Measurements from ENCODE around the gene IQSEC1.

Gene IQSEC1

DNA sequence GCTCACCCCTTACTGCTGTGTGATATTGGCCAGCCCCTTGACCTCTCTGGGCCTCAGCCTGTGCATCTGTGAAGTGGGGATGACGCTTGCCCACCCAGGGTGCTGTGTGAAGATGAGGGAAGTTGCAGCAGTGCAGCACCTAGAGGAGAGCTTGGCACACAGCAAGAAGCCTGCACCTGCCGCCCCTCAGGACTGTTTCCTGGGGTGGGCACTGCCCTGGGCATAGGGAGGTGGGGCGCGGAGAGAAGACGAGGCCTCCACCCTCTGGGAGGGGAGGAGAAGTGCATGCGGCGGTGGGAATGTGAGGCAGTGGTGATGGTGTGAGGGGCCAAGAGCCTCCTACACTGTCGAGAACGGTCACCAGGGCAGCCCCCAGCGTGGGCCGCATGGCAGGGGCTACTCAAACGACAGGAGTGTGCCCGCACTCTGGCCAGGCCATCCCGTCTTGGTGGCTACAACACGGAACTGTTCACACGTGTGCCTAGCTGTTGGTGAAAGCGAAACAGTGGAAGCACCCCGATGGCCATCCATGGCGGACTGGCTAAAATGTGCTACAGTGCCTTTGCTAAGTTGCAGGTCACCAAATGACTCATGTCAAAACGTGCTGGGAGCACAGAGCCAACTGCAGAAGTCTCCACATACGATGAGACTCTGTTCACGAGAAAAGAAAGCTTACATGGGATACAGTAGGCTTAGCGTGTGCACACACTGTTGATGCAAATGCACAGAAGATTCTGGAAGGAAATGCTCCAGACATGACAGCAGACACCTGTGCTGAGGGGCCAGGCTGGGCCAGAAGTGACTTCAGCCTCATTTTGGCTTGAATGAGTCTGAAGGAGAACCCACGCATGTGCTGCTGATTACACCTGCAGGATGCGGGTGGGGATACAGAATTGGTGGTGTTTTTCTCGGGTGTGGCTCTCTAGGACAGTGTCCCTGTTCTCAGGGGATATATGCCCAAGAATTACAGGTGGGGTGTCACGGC, 40.4 kb upstream of the IQSEC1 start:
- Histone ChIP-seq H3K27me3 (ENCODE audit: control insufficient read depth, insufficient read depth, low read length) (no peaks in the 10 kb centered on the region), H3K36me3 (ENCODE audit: control insufficient read depth, insufficient read depth, low read length) (no peaks in the 10 kb centered on the region), H3K9ac (ENCODE audit: low read length) (no peak overlapping the region), H3K9me3 (ENCODE audit: control insufficient read depth, low read length) (no peaks in the 10 kb centered on the region), H3K4me3 (ENCODE audit: low read length) (no peak overlapping the region), H3K4me1 (ENCODE audit: control insufficient read depth, insufficient read depth, low read length) (peaks cover 5% of the 10 kb centered on the region)

DNA sequence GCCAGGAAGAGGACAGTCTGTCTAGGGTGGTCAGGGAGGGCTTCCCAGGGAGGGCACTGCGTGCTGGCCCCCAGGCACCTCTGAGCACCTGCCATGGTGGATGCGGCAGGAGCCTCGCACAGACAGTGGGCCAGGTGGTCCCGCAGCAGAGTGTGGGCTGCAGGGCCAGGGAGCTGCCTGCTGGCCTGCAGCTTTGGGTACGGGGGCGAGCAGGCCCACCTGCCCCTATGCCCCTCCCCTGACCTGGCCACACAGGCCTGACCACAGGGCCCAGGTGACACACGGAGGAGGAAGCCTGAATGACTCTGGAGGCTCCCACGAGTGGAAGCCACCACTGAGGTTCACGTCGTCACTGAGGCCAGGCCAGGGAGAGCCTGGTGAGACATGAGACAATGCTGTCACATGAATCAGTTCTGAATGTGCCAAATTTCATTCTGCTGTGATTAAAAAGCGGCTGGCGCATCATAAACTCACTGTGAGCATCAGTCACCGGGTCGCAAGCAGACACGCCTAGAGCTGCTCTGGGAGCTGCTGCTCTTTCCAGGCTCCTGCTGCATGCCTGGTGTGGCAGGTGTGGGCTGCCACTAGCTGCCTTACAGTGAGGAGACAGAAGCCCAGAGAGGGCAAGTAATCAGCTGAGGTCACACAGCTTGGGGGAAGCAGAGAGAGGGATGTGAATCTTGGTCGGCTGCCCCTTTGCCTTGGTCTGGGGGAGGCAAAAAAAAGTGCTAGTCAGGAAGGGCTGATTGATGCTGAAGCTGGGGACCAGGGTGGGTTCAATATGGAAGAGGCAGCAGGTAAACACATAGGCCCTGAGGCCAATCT, 39.5 kb upstream of the IQSEC1 start:
- Histone ChIP-seq H3K4me1 (ENCODE audit: control insufficient read depth, insufficient read depth, low read length) (peaks cover 5% of the 10 kb centered on the region), H3K27me3 (ENCODE audit: control insufficient read depth, insufficient read depth, low read length) (no peaks in the 10 kb centered on the region), H3K4me3 (ENCODE audit: low read length) (no peak overlapping the region), H3K9me3 (ENCODE audit: control insufficient read depth, low read length) (no peaks in the 10 kb centered on the region), H3K36me3 (ENCODE audit: control insufficient read depth, insufficient read depth, low read length) (no peaks in the 10 kb centered on the region), H3K9ac (ENCODE audit: low read length) (no peak overlapping the region)

DNA sequence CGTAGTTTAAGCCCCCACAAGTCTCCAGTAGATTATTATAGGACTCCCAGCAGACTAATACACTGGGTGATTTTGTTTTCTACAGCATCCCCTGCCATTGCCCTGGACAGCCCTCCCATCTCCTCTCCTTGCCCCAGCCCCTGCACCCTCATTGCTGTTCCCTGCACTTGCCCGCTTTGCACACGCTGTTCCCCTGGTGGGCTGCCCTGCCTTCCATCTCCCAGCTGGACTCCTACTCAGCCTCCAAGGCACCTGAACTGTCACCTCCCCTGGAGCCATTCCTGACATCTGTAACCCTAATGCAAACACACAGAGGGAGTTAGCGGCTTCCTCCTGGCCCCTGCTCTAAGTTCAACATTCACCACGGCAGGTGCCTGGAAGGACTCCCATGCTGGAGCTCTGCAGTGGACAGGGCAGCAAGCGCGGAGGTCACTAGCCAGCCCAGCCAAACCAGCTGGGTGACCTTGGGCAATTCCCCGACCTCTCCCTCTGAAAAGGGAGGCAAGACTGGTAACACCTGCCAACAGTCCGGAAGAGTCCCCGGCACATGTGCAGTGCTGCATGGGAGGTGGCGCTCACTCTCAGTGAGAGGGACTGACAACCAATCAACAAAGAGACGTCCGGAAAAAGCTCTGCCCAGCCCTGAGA, 38.8 kb upstream of the IQSEC1 start:
- Histone ChIP-seq H3K9ac (ENCODE audit: low read length) (no peak overlapping the region), H3K4me1 (ENCODE audit: control insufficient read depth, insufficient read depth, low read length) (peaks cover 5% of the 10 kb centered on the region), H3K27me3 (ENCODE audit: control insufficient read depth, insufficient read depth, low read length) (no peaks in the 10 kb centered on the region), H3K4me3 (ENCODE audit: low read length) (no peak overlapping the region), H3K36me3 (ENCODE audit: control insufficient read depth, insufficient read depth, low read length) (no peaks in the 10 kb centered on the region), H3K9me3 (ENCODE audit: control insufficient read depth, low read length) (no peaks in the 10 kb centered on the region)

DNA sequence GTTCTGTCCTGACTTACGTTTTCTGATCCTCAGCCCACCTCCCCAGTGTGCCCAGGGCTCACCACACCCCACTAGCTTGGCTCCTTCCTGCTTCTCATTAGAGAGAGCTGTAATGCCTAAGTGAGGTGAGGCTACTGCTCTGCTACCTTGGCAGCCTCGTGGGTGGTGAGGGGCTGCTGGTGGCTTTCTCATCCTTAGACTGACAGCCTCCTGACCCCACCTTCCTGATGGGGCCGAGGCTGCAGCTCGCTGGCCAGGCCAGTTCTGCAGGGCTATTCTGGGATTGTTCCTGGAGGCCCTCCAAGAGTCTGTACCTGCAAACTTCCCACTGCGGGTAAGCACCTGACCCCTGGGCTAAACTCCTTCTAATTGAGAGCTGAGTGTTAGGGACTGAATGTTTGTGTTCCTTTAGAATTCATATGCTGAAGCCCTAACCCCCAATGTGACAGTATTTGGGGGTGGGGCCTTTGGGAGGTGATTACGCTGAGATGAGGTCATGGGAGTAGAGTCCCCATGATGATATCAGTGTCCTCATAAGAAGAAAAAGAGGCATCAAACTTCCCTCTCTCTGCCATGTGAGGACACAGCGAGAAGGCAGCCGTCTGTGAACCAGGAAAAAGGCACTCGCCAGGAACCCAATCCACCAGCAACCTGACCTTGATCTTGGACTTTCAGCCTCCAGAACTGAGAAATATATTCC, 38.1 kb upstream of the IQSEC1 start:
- H3K9ac ChIP-seq (ENCODE audit: low read length) = no peak overlapping the region
- H3K36me3 ChIP-seq (ENCODE audit: control insufficient read depth, insufficient read depth, low read length) = no peaks in the 10 kb centered on the region
- H3K9me3 ChIP-seq (ENCODE audit: control insufficient read depth, low read length) = no peaks in the 10 kb centered on the region
- H3K27me3 ChIP-seq (ENCODE audit: control insufficient read depth, insufficient read depth, low read length) = no peaks in the 10 kb centered on the region
- peaks cover 5% of the 10 kb centered on the region for H3K4me1 ChIP-seq (ENCODE audit: control insufficient read depth, insufficient read depth, low read length)
- no peak overlapping the region for H3K4me3 ChIP-seq (ENCODE audit: low read length)

DNA sequence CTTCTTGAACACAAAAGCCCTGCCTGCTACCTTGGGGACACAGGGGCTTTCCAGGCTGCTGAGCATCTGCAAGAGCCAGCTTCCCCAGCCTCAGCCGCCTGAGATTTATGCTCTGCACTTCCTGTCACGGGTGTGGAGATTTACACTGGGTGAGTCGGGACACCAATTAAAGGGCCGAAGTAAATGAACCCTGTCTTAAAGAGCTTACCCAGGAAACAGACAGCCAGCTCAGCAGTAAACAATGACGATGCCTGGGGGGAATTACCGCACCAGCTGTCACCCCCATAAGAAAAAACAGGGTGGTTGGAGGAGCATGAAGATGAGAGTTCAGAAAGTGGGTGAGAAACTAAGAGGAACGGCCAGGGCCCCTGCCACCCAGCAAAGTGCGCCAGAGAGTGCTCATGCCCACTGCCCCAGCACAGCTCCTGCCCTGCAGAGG, 37.5 kb upstream of the IQSEC1 start:
- Histone ChIP-seq H3K27me3 (ENCODE audit: control insufficient read depth, insufficient read depth, low read length) (no peaks in the 10 kb centered on the region), H3K9me3 (ENCODE audit: control insufficient read depth, low read length) (no peaks in the 10 kb centered on the region), H3K4me3 (ENCODE audit: low read length) (no peak overlapping the region), H3K36me3 (ENCODE audit: control insufficient read depth, insufficient read depth, low read length) (no peaks in the 10 kb centered on the region), H3K4me1 (ENCODE audit: control insufficient read depth, insufficient read depth, low read length) (peaks cover 5% of the 10 kb centered on the region), H3K9ac (ENCODE audit: low read length) (no peak overlapping the region)

DNA sequence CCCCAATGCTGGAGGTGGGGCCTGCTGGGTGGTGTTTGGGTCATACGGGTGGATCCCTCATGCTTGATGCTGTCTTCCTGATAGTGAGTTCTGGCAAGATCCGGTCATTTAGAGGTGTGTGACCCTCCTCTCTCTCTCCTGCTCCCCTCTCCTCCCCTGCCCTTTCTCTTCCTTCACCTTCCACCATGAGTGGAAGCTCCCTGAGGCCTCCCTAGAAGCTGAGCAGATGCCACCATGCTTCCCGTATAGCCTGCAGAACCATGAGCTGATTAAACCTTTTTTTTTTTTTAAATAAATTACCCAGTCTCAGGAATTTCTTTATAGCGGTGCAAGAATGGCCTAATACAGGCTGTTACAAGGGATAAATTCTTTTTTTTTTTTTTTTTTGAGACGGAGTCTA, 36.3 kb upstream of the IQSEC1 start:
- Histone ChIP-seq H3K9me3 (ENCODE audit: control insufficient read depth, low read length) (no peaks in the 10 kb centered on the region), H3K4me3 (ENCODE audit: low read length) (no peak overlapping the region), H3K36me3 (ENCODE audit: control insufficient read depth, insufficient read depth, low read length) (no peaks in the 10 kb centered on the region), H3K27me3 (ENCODE audit: control insufficient read depth, insufficient read depth, low read length) (no peaks in the 10 kb centered on the region), H3K4me1 (ENCODE audit: control insufficient read depth, insufficient read depth, low read length) (peaks cover 5% of the 10 kb centered on the region), H3K9ac (ENCODE audit: low read length) (no peak overlapping the region)

DNA sequence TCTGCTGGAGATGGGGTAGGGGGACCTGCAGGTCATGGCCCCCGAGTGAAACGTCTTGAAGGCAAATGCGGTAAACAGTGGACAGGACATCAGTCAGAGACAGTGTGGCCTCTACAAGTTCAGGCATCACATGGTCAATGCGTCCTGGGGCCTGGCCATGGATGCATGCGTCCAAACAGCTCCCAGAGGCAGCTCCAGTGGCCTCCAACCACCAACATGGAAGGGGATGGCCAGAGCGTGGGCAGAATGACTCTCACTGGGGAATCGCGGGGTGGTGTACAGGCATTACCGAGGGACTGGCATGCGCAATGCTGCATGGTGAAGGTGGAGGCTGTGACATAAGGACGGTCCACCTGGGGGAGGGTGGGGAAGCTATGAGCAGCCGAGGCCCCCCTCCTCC, 35.6 kb upstream of the IQSEC1 start:
- no peak overlapping the region for H3K9ac ChIP-seq (ENCODE audit: low read length)
- no peaks in the 10 kb centered on the region for H3K27me3 ChIP-seq (ENCODE audit: control insufficient read depth, insufficient read depth, low read length)
- no peaks in the 10 kb centered on the region for H3K9me3 ChIP-seq (ENCODE audit: control insufficient read depth, low read length)
- H3K36me3 ChIP-seq (ENCODE audit: control insufficient read depth, insufficient read depth, low read length) = no peaks in the 10 kb centered on the region
- H3K4me1 ChIP-seq (ENCODE audit: control insufficient read depth, insufficient read depth, low read length) = peaks cover 5% of the 10 kb centered on the region
- no peak overlapping the region for H3K4me3 ChIP-seq (ENCODE audit: low read length)

DNA sequence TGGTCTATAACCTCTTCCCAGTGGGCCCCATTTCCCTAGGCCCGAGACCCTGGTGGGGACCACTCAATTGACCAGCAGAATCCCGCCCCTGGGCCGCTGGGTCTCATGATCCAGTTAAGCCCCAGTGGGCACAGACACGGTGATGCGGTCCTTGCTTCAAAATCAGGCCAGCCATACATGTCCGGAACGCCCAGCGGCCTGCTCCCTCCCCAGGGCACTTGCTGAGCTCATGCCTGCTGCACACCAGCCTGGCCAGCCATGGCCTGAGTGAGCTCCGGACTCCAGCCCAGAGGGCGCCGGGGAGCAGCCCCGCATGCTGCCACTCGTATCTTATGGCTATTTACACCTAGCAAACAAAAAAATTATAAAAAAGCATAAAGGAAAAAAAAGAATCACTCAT, 34.4 kb upstream of the IQSEC1 start:
- Histone ChIP-seq H3K9me3 (ENCODE audit: control insufficient read depth, low read length) (no peaks in the 10 kb centered on the region), H3K36me3 (ENCODE audit: control insufficient read depth, insufficient read depth, low read length) (no peaks in the 10 kb centered on the region), H3K9ac (ENCODE audit: low read length) (no peak overlapping the region), H3K4me3 (ENCODE audit: low read length) (no peak overlapping the region), H3K27me3 (ENCODE audit: control insufficient read depth, insufficient read depth, low read length) (no peaks in the 10 kb centered on the region), H3K4me1 (ENCODE audit: control insufficient read depth, insufficient read depth, low read length) (peaks cover 5% of the 10 kb centered on the region)

DNA sequence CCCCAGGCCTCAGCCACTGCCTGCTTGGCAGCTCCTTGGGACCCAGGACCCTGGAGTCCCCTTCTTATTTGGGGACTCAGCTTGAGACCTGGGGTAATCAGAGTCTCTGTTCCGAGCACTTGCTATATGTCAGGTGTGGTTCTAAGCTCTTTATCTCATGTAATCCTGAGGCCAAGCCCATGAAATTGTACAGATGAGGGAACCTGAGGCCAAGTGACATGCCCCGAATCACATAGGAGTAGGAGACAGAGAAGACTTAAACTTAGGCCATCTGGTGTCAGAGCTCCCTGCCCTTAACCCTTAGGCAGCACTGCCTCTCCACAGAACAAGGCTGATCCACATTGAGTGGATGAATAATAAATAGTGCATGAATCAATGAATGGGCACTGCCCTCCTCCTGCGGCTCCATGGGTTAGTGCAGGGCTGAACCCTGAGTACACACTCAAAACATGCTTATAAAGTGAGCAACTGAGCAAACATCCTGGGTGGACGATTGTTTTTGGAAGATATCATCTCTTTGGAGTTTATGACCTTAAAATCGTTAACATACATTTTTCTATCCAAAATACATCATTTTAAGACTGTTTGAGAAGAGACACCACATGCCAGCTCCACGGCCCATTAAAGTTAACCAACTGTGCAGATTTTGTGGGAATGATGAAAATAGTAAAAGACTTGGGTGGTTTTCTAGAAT, 33.2 kb upstream of the IQSEC1 start:
- peaks cover under 1% of the 10 kb centered on the region for H3K4me1 ChIP-seq (ENCODE audit: control insufficient read depth, insufficient read depth, low read length)
- no peak overlapping the region for H3K4me3 ChIP-seq (ENCODE audit: low read length)
- no peak overlapping the region for H3K9ac ChIP-seq (ENCODE audit: low read length)
- no peaks in the 10 kb centered on the region for H3K9me3 ChIP-seq (ENCODE audit: control insufficient read depth, low read length)
- no peaks in the 10 kb centered on the region for H3K36me3 ChIP-seq (ENCODE audit: control insufficient read depth, insufficient read depth, low read length)
- H3K27me3 ChIP-seq (ENCODE audit: control insufficient read depth, insufficient read depth, low read length) = no peaks in the 10 kb centered on the region

DNA sequence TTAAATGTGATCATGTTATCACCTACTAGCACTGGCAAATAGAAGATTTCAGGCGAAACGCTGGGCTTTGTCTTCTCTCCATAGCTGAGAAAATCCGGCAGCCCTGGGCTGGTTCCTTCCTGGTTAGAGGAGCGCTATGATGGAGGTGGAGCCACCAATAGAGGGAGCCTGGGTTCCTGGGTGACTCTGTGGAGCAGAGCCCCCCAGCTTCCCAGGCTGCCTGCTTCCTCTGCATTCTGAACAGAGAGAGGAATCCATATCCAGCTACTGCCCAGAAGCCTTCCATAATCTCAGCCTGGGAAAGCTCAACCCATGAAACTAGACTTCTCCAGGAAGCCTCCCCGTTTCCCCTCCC, 32.6 kb upstream of the IQSEC1 start:
- H3K27me3 ChIP-seq (ENCODE audit: control insufficient read depth, insufficient read depth, low read length) = no peaks in the 10 kb centered on the region
- H3K4me3 ChIP-seq (ENCODE audit: low read length) = no peak overlapping the region
- no peaks in the 10 kb centered on the region for H3K4me1 ChIP-seq (ENCODE audit: control insufficient read depth, insufficient read depth, low read length)
- no peaks in the 10 kb centered on the region for H3K9me3 ChIP-seq (ENCODE audit: control insufficient read depth, low read length)
- no peak overlapping the region for H3K9ac ChIP-seq (ENCODE audit: low read length)
- H3K36me3 ChIP-seq (ENCODE audit: control insufficient read depth, insufficient read depth, low read length) = no peaks in the 10 kb centered on the region

DNA sequence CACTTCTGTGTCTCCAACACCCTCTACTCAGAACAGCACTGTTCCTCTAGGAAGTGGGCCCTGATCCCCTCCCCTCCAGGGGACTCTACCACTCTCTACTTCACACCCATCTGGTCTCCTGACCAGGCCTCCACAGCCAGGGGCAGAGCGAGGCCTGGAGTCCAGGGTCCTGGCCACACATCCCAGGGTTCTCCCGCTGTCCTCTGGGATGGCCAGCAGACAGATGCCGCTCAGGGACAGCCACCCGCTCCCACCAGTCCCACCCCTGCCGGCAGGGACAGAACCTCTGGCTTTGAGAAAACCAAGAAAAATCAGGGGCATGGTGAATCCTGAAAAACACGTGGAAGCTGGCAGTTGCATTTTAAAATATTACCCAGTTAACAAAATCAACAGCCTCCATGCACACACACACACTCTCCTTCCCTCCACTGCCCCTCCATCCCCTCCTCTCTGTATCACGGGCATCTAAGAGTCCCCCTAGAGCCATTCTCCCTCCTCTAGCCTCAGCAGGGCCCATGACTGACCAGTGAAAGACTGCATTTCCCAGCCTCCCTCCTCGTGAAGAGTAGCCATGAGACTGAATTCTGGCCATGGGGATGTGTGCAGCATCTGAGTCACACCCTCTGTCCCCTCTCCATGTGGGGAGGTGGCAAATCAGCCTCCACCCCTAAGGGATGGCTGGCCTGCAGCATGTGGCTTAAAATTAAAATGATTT, 32.1 kb upstream of the IQSEC1 start:
- H3K4me1 ChIP-seq (ENCODE audit: control insufficient read depth, insufficient read depth, low read length) = no peaks in the 10 kb centered on the region
- no peaks in the 10 kb centered on the region for H3K36me3 ChIP-seq (ENCODE audit: control insufficient read depth, insufficient read depth, low read length)
- no peak overlapping the region for H3K4me3 ChIP-seq (ENCODE audit: low read length)
- H3K27me3 ChIP-seq (ENCODE audit: control insufficient read depth, insufficient read depth, low read length) = no peaks in the 10 kb centered on the region
- no peaks in the 10 kb centered on the region for H3K9me3 ChIP-seq (ENCODE audit: control insufficient read depth, low read length)
- no peak overlapping the region for H3K9ac ChIP-seq (ENCODE audit: low read length)

All from mucosa of stomach (tissue), 1 donor.